ENCODE data around the gene QSOX2. TPM values are rescaled to one million over a fixed set of nuclear protein-coding genes. Genes with fewer than 3 reads are reported as not detected.

Gene QSOX2
- total RNA-seq, 2 donors from 2014 or later, result 8.8 to 22.7 TPM

DNA sequence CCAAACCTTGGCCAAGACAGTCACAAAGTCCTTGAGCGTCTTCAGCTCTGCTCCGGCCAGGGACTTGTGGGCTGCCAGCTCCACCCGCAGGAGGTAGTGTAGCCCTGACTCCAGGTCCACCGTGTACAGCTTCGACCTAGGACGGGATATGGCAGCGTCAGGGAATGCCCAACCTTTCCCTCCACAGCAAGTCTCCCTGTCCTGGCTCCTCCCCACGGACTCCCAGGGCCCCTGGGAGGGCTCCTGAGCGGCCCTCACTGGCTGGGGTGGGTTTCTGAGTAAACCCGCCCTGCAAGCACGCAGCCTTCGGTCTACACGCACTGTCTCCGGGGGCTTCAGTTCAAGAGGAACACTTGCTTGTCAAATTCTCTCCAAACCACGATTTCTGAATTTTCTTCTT lies 26.9 kb downstream of the QSOX2 start:
- Histone ChIP-seq H3K4me1 (no peaks in the 10 kb centered on the region), H3K9me3 (peaks cover 0 to 5% (median 0%) of the 10 kb centered on the region in 3 donors), H3K36me3 (replicated peaks in 1 of 2; ENCODE audit: insufficient read depth in 1 of 2, low read depth in 2 of 2) (peaks cover 0 to 13% of the 10 kb centered on the region in 2 donors), H3K4me3 (no peak overlapping the region), H3K27me3 (no peaks in the 10 kb centered on the region), H3K27ac (no peak overlapping the region)
- DNase-seq (no peak), ATAC-seq (no peak)
- 89 to 93% methylated on average over 13 to 15 of the region's 15 CpGs for WGBS, 2 donors
- intact Hi-C loops (cut with DNase I), result no loop called here
- TF ChIP-seq POLR2A (IDR thresholded peaks at IDR 0.05) (no peak), CTCF (IDR thresholded peaks at IDR 0.05) (no peak)

DNA sequence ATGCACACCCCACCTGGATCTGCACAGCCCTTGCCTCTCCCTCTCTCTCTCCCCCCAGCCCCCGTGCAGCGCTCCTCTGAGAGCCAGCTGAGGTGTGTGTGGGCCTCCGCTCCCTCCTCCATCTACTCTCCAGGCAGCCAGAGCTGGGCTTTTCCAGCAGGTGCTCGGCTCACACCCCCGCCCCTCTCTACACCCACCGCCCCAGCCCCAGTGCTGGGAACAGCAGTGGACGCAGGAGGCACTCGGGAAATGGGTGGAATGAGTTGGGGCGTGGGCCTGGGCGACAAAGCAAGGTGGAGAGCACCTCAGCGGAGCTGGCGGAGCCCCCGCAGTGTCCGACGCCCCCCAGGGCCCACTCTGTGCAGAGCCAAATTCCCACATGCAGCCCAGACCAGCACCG lies 27.3 kb downstream of the QSOX2 start:
- intact Hi-C loops (cut with DNase I), result no loop called here
- H3K9me3 ChIP-seq, result peaks cover 0 to 6% (median 0%) of the 10 kb centered on the region in 3 donors
- H3K27ac ChIP-seq, result no peak overlapping the region
- H3K4me3 ChIP-seq, result no peak overlapping the region
- H3K27me3 ChIP-seq, result no peaks in the 10 kb centered on the region
- H3K36me3 ChIP-seq (replicated peaks in 1 of 2; ENCODE audit: insufficient read depth in 1 of 2, low read depth in 2 of 2), result peaks cover 0 to 13% of the 10 kb centered on the region in 2 donors
- H3K4me1 ChIP-seq, result no peaks in the 10 kb centered on the region
- no peak for ATAC-seq
- TF ChIP-seq CTCF (IDR thresholded peaks at IDR 0.05) (no peak), POLR2A (IDR thresholded peaks at IDR 0.05) (no peak)
- WGBS, 2 donors, result 85 to 87% methylated on average over 6 to 14 of the region's 16 CpGs
- DNase-seq, result no peak

DNA sequence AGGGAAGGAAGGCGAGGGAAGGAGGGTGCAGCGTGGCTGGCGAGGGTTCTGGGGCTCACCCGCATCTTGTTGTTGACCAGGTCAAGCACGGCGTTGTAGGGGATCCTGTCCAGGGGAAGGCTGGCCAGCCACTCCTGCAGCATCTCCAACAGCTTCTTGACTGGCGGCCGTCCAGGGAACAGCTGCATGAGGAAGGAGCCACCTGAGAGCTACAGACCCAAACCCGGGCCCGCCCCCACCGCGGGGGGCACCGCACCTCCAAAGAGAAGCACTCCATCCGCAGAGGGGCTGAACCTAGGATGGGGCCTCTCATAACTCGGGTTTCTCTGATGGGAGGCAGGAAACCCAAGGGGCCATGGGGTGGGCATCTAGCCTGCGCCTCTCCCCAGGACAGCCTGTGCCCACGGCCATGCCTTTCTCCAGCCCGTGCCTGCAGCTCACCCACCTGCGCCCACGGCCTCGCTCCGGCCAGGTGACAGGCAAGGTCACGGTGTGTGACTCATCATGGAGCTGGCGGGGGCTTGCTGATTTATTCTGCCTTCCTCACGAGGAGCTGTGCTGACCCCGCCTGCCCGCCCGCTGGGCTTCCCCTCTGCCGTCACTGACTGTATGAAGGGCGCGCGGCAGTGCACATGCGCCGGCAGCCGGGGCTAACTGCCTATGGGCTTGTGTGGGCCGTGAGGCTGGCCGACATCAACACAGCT lies 28.9 kb downstream of the QSOX2 start:
- ATAC-seq, result no peak
- no peak overlapping the region for H3K27ac ChIP-seq
- DNase-seq, result no peak
- peaks cover 0 to 6% (median 0%) of the 10 kb centered on the region in 3 donors for H3K9me3 ChIP-seq
- intact Hi-C loops (cut with DNase I), result no loop called here
- H3K27me3 ChIP-seq, result no peaks in the 10 kb centered on the region
- TF ChIP-seq CTCF (IDR thresholded peaks at IDR 0.05) (no peak), POLR2A (IDR thresholded peaks at IDR 0.05) (no peak)
- peaks cover 0 to 11% of the 10 kb centered on the region in 2 donors for H3K36me3 ChIP-seq (replicated peaks in 1 of 2; ENCODE audit: insufficient read depth in 1 of 2, low read depth in 2 of 2)
- no peaks in the 10 kb centered on the region for H3K4me1 ChIP-seq
- H3K4me3 ChIP-seq, result no peak overlapping the region
- 90 to 93% methylated on average over 11 to 35 of the region's 37 CpGs for WGBS, 2 donors

DNA sequence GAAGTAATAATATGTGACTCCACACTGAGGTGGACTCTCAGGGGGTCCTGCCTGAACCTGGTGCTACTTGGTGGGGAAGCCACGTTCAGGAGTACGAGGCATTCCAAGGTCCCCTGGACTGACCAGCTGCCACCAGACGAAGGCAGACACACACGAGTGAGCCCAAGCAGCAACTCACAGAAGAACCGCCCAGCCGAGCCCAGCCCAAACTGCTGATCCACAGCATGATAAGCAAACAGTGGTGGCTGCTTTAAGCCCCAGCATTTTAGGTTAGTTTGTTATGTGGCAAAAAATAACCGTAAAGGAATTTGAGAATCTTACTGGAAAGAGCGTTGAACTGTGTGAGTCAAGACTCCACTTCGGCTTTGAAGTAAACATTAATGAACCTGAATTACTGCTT lies 31.9 kb downstream of the QSOX2 start:
- Histone ChIP-seq H3K9me3 (peaks cover 0 to 6% (median 0%) of the 10 kb centered on the region in 3 donors), H3K4me1 (no peaks in the 10 kb centered on the region), H3K27ac (no peak overlapping the region), H3K36me3 (replicated peaks in 1 of 2; ENCODE audit: insufficient read depth in 1 of 2, low read depth in 2 of 2) (peaks cover 0 to 12% of the 10 kb centered on the region in 2 donors), H3K27me3 (no peaks in the 10 kb centered on the region), H3K4me3 (no peak overlapping the region)
- ATAC-seq (no peak), DNase-seq (no peak)
- intact Hi-C loops (cut with DNase I), result no loop called here
- TF ChIP-seq CTCF (IDR thresholded peaks at IDR 0.05) (no peak), POLR2A (IDR thresholded peaks at IDR 0.05) (no peak)
- WGBS, 2 donors, result 98 to 100% methylated on average over 5 to 9 of the region's 9 CpGs

All from body of pancreas (tissue), 4 donors.